PC-3 (cell line): ENCODE data around the gene POLA1.

Experiments used
- CTCF ChIP-seq: fragments of 300-600 bp; sonication (generic); conservative IDR thresholded peaks from 2 replicates; pipeline ENCODE4 v1.5.1; 2017; ENCODE audit warnings: antibody characterized with exemption, low read depth, mild to moderate bottlenecking, low read length
- EZH2phosphoT487 ChIP-seq: fragments of 300-600 bp; sonication (generic); IDR thresholded peaks from 2 replicates; pipeline ENCODE4 v1.6.1; 2018; ENCODE audit warnings: mild to moderate bottlenecking, antibody characterized with exemption, low read length, borderline replicate concordance

DNA sequence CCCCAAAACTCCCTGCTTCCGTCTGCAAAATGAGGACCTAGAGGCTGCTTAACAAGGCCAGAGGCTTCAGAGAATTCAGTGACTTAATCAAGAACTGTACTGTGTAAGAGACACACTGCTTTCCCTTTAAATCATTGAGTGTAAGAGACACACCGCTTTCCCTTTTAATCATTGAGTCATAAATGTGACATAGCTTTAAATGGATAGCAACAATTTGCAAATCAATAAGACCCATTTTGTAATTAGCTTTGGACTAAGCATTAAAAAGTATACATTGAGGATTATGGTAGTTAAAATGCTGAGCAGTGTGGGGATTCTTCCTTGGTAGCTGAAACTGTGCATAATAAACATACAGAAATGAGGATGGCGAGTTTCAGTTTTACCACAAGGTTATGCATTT is 290.2 kb downstream of the POLA1 start:
- TF ChIP-seq CTCF, result no peak
- TF ChIP-seq EZH2phosphoT487, result no peak
